Motor neuron (in vitro differentiated cells): ENCODE measurements around the gene HS3ST5. TPM values are rescaled to one million over a fixed set of nuclear protein-coding genes. Genes with fewer than 3 reads are reported as not detected.

ENCODE experiments used
- ATAC-seq, 8 experiments: fragments of 200-7000 bp; cut with Tn5 transposase; replicated peaks in 6 of 8; 2 replicates each; pipeline ENCODE4 v1.8.0; 2021; ENCODE audit warnings: mild to moderate bottlenecking in 8 of 8, moderate library complexity in 8 of 8
- H3K27ac ChIP-seq, 2 donors: fragments of 250-450 bp; sonication (Bioruptor Pico); 2 replicates each; pipeline ENCODE4 v1.9.0; 2021; ENCODE audit warnings: antibody characterized with exemption in 2 of 2, mild to moderate bottlenecking in 2 of 2, moderate library complexity in 1 of 2
- H3K4me1 ChIP-seq, 2 donors: fragments of 250-450 bp; sonication (Bioruptor Pico); replicated peaks in 1 of 2; 2 replicates each; pipeline ENCODE4 v1.6.1; 2021; ENCODE audit warnings: antibody characterized with exemption in 2 of 2, mild to moderate bottlenecking in 2 of 2, moderate library complexity in 1 of 2
- H3K4me3 ChIP-seq, 5 donors: fragments of 250-450 bp; sonication (Bioruptor Pico); 2 replicates each; pipeline ENCODE4 v1.9.0; 2021; ENCODE audit warnings: antibody characterized with exemption in 5 of 5, mild to moderate bottlenecking in 5 of 5, moderate library complexity in 4 of 5
- WGBS, 10 experiments: fragments of 450-650 bp; shearing (Covaris generic); methylation state at CpG; one replicate each; pipeline ENCODE4 v1.0.0; 2022; 5-methylcytosine and 5-hydroxymethylcytosine counted together
- in situ Hi-C, 9 experiments: fragments of 400-800 bp; cut with MboI; loops; one replicate each; pipeline ENCODE4 v1.15.0; 2021; ENCODE audit warnings: low sequenced_read_pairs in 9 of 9, low pct_unique_long_range_greater_than_20kb in 2 of 9; ENCODE audit not compliant: unreplicated experiment in 9 of 9
- total RNA-seq, 8 experiments: library from RNA; unstranded; fragments of 300-600 nt; gene quantifications; 2 replicates each; pipeline versions ENCODE4 v1.2.3 to v1.2.4, GENCODE V29; 2022

HS3ST5 gene
- total RNA-seq, 8 experiments from 2014 or later, result 1.4 to 7.1 (median 2.3) TPM

- in situ Hi-C loops, result no loop called here
- peaks cover 0 to 7% of the 10 kb centered on the region in 2 donors for H3K4me1 ChIP-seq
- H3K27ac ChIP-seq, result no peak overlapping the region
- H3K4me3 ChIP-seq, result no peak overlapping the region
- ATAC-seq, result peak in 5 of 8 experiments; percentile 51 to 89 (median 84)
- 9 to 100% (median 58%) methylated on average over 2 to 9 of the region's 11 CpGs; no CpG with 5 or more reads in 2 of the 10 experiments for WGBS, 10 experiments
These were observed 234.5 kb downstream of the HS3ST5 start for GRCh38 chr6:114108119-114109002.

- ATAC-seq, result peak in 1 of 8 experiments; percentile 69
- Histone ChIP-seq H3K27ac (no peak overlapping the region), H3K4me3 (no peak overlapping the region), H3K4me1 (peaks cover 0 to 7% of the 10 kb centered on the region in 2 donors)
- in situ Hi-C loops, result no loop called here
- WGBS, 10 experiments, result 53 to 94% (median 81%) methylated on average over 2 to 3 of the region's 3 CpGs
These were observed 236.8 kb downstream of the HS3ST5 start for GRCh38 chr6:114106020-114106419.

GRCh38 chr6:114101255-114101654 lies 241.6 kb downstream of the HS3ST5 start:
- WGBS, 10 experiments, result 9 to 100% (median 33%) methylated on average over 1 of the region's 1 CpG; no CpG with 5 or more reads in 3 of the 10 experiments
- Histone ChIP-seq H3K27ac (no peak overlapping the region), H3K4me1 (peaks cover 0 to 17% of the 10 kb centered on the region in 2 donors), H3K4me3 (no peak overlapping the region)
- in situ Hi-C loops, result no loop called here
- ATAC-seq, result no peak

- Histone ChIP-seq H3K4me3 (no peak overlapping the region), H3K27ac (peak overlapping the region in 1 of 2 donors; percentile 25), H3K4me1 (peaks cover 0 to 13% of the 10 kb centered on the region in 2 donors)
- ATAC-seq, result peak in 5 of 8 experiments; percentile 45 to 81 (median 72)
- WGBS, 10 experiments, result 42 to 87% (median 78%) methylated on average over 1 to 10 of the region's 10 CpGs
- in situ Hi-C loops, result no loop called here
These were observed 242.4 kb downstream of the HS3ST5 start for GRCh38 chr6:114100215-114100994.

GRCh38 chr6:114096561-114097172 lies 246.2 kb downstream of the HS3ST5 start:
- Histone ChIP-seq H3K4me3 (no peak overlapping the region), H3K27ac (no peak overlapping the region), H3K4me1 (peaks cover 0 to 11% of the 10 kb centered on the region in 2 donors)
- ATAC-seq, result peak in 3 of 8 experiments; percentile 29 to 74 (median 36)
- 0 to 6% (median 0%) methylated on average over 1 to 2 of the region's 2 CpGs; no CpG with 5 or more reads in 1 of the 10 experiments for WGBS, 10 experiments
- in situ Hi-C loops, result no loop called here

- in situ Hi-C loops, result no loop called here
- 100% methylated on average over 1 of the region's 2 CpGs; no CpG with 5 or more reads in 5 of the 10 experiments for WGBS, 10 experiments
- Histone ChIP-seq H3K4me1 (no peaks in the 10 kb centered on the region), H3K27ac (no peak overlapping the region), H3K4me3 (no peak overlapping the region)
- ATAC-seq, result no peak
These were observed 249.9 kb downstream of the HS3ST5 start for GRCh38 chr6:114092943-114093342.

GRCh38 chr6:114090626-114091025 lies 252.2 kb downstream of the HS3ST5 start:
- Histone ChIP-seq H3K4me1 (no peaks in the 10 kb centered on the region), H3K4me3 (no peak overlapping the region), H3K27ac (no peak overlapping the region)
- 20 to 90% (median 59%) methylated on average over 2 to 4 of the region's 4 CpGs for WGBS, 10 experiments
- ATAC-seq, result no peak
- in situ Hi-C loops, result no loop called here

- in situ Hi-C loops, result no loop called here
- H3K27ac ChIP-seq, result no peak overlapping the region
- 33 to 100% (median 100%) methylated on average over 1 to 2 of the region's 2 CpGs; no CpG with 5 or more reads in 4 of the 10 experiments for WGBS, 10 experiments
These were observed 255.3 kb downstream of the HS3ST5 start for GRCh38 chr6:114087496-114087895.

GRCh38 chr6:114085211-114085610 lies 257.6 kb downstream of the HS3ST5 start:
- in situ Hi-C loops, result no loop called here
- WGBS, 10 experiments, result 8 to 92% (median 69%) methylated on average over 1 to 2 of the region's 2 CpGs; no CpG with 5 or more reads in 2 of the 10 experiments
- no peak for ATAC-seq
- H3K27ac ChIP-seq, result no peak overlapping the region
- H3K4me1 ChIP-seq, result no peaks in the 10 kb centered on the region
- H3K4me3 ChIP-seq, result no peak overlapping the region

More at GRCh38 chr6:114087496-114087895, 255.3 kb downstream of the HS3ST5 start:
- Histone ChIP-seq H3K4me3 (no peak overlapping the region), H3K4me1 (no peaks in the 10 kb centered on the region)
- ATAC-seq, result no peak

- no peak overlapping the region for H3K4me3 ChIP-seq
- H3K4me1 ChIP-seq, result no peaks in the 10 kb centered on the region
- 46 to 94% (median 74%) methylated on average over 1 to 11 of the region's 16 CpGs; no CpG with 5 or more reads in 3 of the 10 experiments for WGBS, 10 experiments
- in situ Hi-C loops, result no loop called here
- no peak for ATAC-seq
- no peak overlapping the region for H3K27ac ChIP-seq
These were observed 258.4 kb downstream of the HS3ST5 start for GRCh38 chr6:114084327-114084890.

GRCh38 chr6:114083251-114083650 lies 259.6 kb downstream of the HS3ST5 start:
- in situ Hi-C loops, result no loop called here

GRCh38 chr6:114081730-114082129 lies 261.1 kb downstream of the HS3ST5 start:
- 33 to 93% (median 71%) methylated on average over 2 to 3 of the region's 3 CpGs for WGBS, 10 experiments
- Histone ChIP-seq H3K27ac (no peak overlapping the region), H3K4me3 (no peak overlapping the region), H3K4me1 (peaks cover 0 to 4% of the 10 kb centered on the region in 2 donors)
- ATAC-seq, result no peak
- in situ Hi-C loops, result no loop called here

More at GRCh38 chr6:114083251-114083650, 259.6 kb downstream of the HS3ST5 start:
- H3K27ac ChIP-seq, result no peak overlapping the region
- no peaks in the 10 kb centered on the region for H3K4me1 ChIP-seq
- ATAC-seq, result no peak
- no peak overlapping the region for H3K4me3 ChIP-seq
- WGBS, 10 experiments, result 60 to 86% (median 80%) methylated on average over 1 to 3 of the region's 3 CpGs; no CpG with 5 or more reads in 1 of the 10 experiments
